Smooth muscle cell (in vitro differentiated cells): Measurements from ENCODE around the gene GALNT2. TPM values are rescaled to one million over a fixed set of nuclear protein-coding genes. Genes with fewer than 3 reads are reported as not detected.

Experiments
- DNase-seq: peaks from one replicate; lab custom pipeline; 2025; ENCODE audit not compliant: unreplicated experiment; lab: John Stamatoyannopoulos, UW
- H2AFZ ChIP-seq: fragments of 200-600 bp; sonication (generic); 2 replicates; pipeline ENCODE4 v1.6.0; 2016; ENCODE audit warnings: antibody characterized with exemption, low read depth, mild to moderate bottlenecking
- H3F3A ChIP-seq: fragments of 200-600 bp; sonication (generic); 2 replicates; pipeline ENCODE4 v1.6.0; 2017; ENCODE audit warnings: antibody characterized with exemption, low read depth
- H3K27ac ChIP-seq: fragments of 200-600 bp; sonication (generic); 2 replicates; pipeline ENCODE4 v1.5.1; 2016; ENCODE audit warnings: low read depth, mild to moderate bottlenecking
- H3K27me3 ChIP-seq: fragments of 200-600 bp; sonication (generic); 2 replicates; pipeline ENCODE4 v1.6.1; 2016; ENCODE audit warnings: low read depth, mild to moderate bottlenecking
- H3K36me3 ChIP-seq: fragments of 200-600 bp; sonication (generic); 2 replicates; pipeline ENCODE4 v1.5.1; 2016; ENCODE audit warnings: low read depth
- H3K4me1 ChIP-seq: fragments of 200-600 bp; sonication (generic); 2 replicates; pipeline ENCODE4 v1.5.1; 2016; ENCODE audit warnings: low read depth
- H3K4me2 ChIP-seq: fragments of 200-600 bp; sonication (generic); 2 replicates; pipeline ENCODE4 v1.6.0; 2016; ENCODE audit warnings: mild to moderate bottlenecking
- H3K4me3 ChIP-seq: fragments of 200-600 bp; sonication (generic); 2 replicates; pipeline ENCODE4 v1.5.1; 2016; ENCODE audit warnings: mild to moderate bottlenecking
- H3K79me2 ChIP-seq: fragments of 200-600 bp; sonication (generic); 2 replicates; pipeline ENCODE4 v1.6.0; 2016; ENCODE audit warnings: low read depth, mild to moderate bottlenecking
- H3K9ac ChIP-seq: fragments of 200-600 bp; sonication (generic); 2 replicates; pipeline ENCODE4 v1.6.0; 2016; ENCODE audit warnings: low read depth
- H3K9me3 ChIP-seq: fragments of 200-600 bp; sonication (generic); replicated peaks from 2 replicates; pipeline ENCODE4 v1.5.1; 2016; ENCODE audit warnings: low read depth
- H4K20me1 ChIP-seq: fragments of 200-600 bp; sonication (generic); 2 replicates; pipeline ENCODE4 v1.6.0; 2016; ENCODE audit warnings: low read depth
- CTCF ChIP-seq: fragments of 200-600 bp; sonication (generic); IDR thresholded peaks from 2 replicates; pipeline ENCODE4 v1.5.1; 2017; ENCODE audit warnings: borderline replicate concordance, mild to moderate bottlenecking, antibody characterized with exemption; ENCODE audit not compliant: insufficient read depth, poor library complexity, severe bottlenecking
- WGBS: methylation state at CpG from one replicate; pipeline ENCODE4 v1.1.7; 2016; ENCODE audit warnings: low lambda C conversion rate; 5-methylcytosine and 5-hydroxymethylcytosine counted together
- polyA plus RNA-seq: library from polyadenylated mRNA; unstranded; fragments of >200 nt; fragmentation: Nextera tagmentation; extraction: Ambion mirVana; gene quantifications from 2 replicates; pipeline ENCODE4 v1.2.1, GENCODE V29; 2016
- total RNA-seq: library from RNA; depleted of rRNA; stranded (reverse); fragments of >200 nt; gene quantifications from 2 replicates; pipeline ENCODE4 v1.2.3, GENCODE V29; 2014

Gene GALNT2
- total and polyA plus RNA-seq, 2 experiments from 2014 or later: 76.4 to 152 TPM

- H3K4me1 ChIP-seq: peaks cover 33% of the 10 kb centered on the region
- peak overlapping the region; percentile 28 for H3K4me2 ChIP-seq
- no peak overlapping the region for H3K9ac ChIP-seq
- no peak overlapping the region for H2AFZ ChIP-seq
- H3K79me2 ChIP-seq: peaks cover 86% of the 10 kb centered on the region
- H4K20me1 ChIP-seq: peaks cover 72% of the 10 kb centered on the region
- H3K27me3 ChIP-seq: no peaks in the 10 kb centered on the region
- 80% methylated on average over 7 of the region's 7 CpGs for WGBS
- H3K4me3 ChIP-seq: no peak overlapping the region
- H3K36me3 ChIP-seq: no peaks in the 10 kb centered on the region
- no peaks in the 10 kb centered on the region for H3K9me3 ChIP-seq
- H3F3A ChIP-seq: peaks cover 11% of the 10 kb centered on the region
- DNase-seq: no peak
- no peak for TF ChIP-seq CTCF
- no peak overlapping the region for H3K27ac ChIP-seq
Measured at GRCh38 chr1:230071316-230071715, 4.3 kb downstream of the GALNT2 start.

- 80% methylated on average over 6 of the region's 6 CpGs for WGBS
- no peaks in the 10 kb centered on the region for H3K36me3 ChIP-seq
- no peak overlapping the region for H3K4me2 ChIP-seq
- H3K4me3 ChIP-seq: no peak overlapping the region
- no peak overlapping the region for H3K9ac ChIP-seq
- H3K4me1 ChIP-seq: peaks cover 32% of the 10 kb centered on the region
- H2AFZ ChIP-seq: no peak overlapping the region
- H3K27me3 ChIP-seq: no peaks in the 10 kb centered on the region
- no peak for TF ChIP-seq CTCF
- H3K27ac ChIP-seq: no peak overlapping the region
- peaks cover 96% of the 10 kb centered on the region for H3K79me2 ChIP-seq
- no peaks in the 10 kb centered on the region for H3K9me3 ChIP-seq
- peaks cover 14% of the 10 kb centered on the region for H3F3A ChIP-seq
- H4K20me1 ChIP-seq: peaks cover 72% of the 10 kb centered on the region
- DNase-seq: no peak
Measured at GRCh38 chr1:230072296-230072695, 5.3 kb downstream of the GALNT2 start.

- 96% methylated on average over 1 of the region's 1 CpG for WGBS
- Histone ChIP-seq H3K4me2 (peak overlapping the region; percentile 32), H3K36me3 (no peaks in the 10 kb centered on the region), H3K27ac (peak overlapping the region; percentile 76), H3K27me3 (no peaks in the 10 kb centered on the region), H3K4me3 (no peak overlapping the region), H3K9me3 (no peaks in the 10 kb centered on the region), H3K79me2 (peaks cover 97% of the 10 kb centered on the region), H3K9ac (no peak overlapping the region), H3K4me1 (peaks cover 33% of the 10 kb centered on the region), H4K20me1 (peaks cover 71% of the 10 kb centered on the region), H3F3A (peaks cover 16% of the 10 kb centered on the region), H2AFZ (no peak overlapping the region)
- no peak for TF ChIP-seq CTCF
- no peak for DNase-seq
Measured at GRCh38 chr1:230072866-230073265, 5.8 kb downstream of the GALNT2 start.

- H4K20me1 ChIP-seq: peaks cover 65% of the 10 kb centered on the region
- no peak overlapping the region for H3K4me3 ChIP-seq
- peak overlapping the region; percentile 76 for H3K27ac ChIP-seq
- peaks cover 37% of the 10 kb centered on the region for H3K4me1 ChIP-seq
- 17% methylated on average over 4 of the region's 4 CpGs for WGBS
- no peaks in the 10 kb centered on the region for H3K27me3 ChIP-seq
- peaks cover 21% of the 10 kb centered on the region for H3F3A ChIP-seq
- no peak for TF ChIP-seq CTCF
- H3K9me3 ChIP-seq: no peaks in the 10 kb centered on the region
- no peak for DNase-seq
- peak overlapping the region; percentile 32 for H3K4me2 ChIP-seq
- no peaks in the 10 kb centered on the region for H3K36me3 ChIP-seq
- peak overlapping the region; percentile 45 for H3K9ac ChIP-seq
- H3K79me2 ChIP-seq: peaks cover 95% of the 10 kb centered on the region
- no peak overlapping the region for H2AFZ ChIP-seq
Measured at GRCh38 chr1:230073371-230074035, 6.5 kb downstream of the GALNT2 start.
